Prostate gland (tissue), 2 donors: ENCODE data around the gene GALNT2. TPM values are rescaled to one million over a fixed set of nuclear protein-coding genes. Genes with fewer than 3 reads are reported as not detected.

Experiments
- DNase-seq: peaks from one replicate; pipeline ENCODE4 v3.0.0-alpha.2; 2019; ENCODE audit warnings: low spot score
- H3K27ac ChIP-seq, 2 donors: fragments of 200-600 bp; sonication (generic); 2 replicates each; pipeline ENCODE4 v1.5.1; 2017 to 2019
- H3K27me3 ChIP-seq: fragments of 200-600 bp; sonication (generic); replicated peaks from 2 replicates; pipeline ENCODE4 v1.5.1; 2019; ENCODE audit not compliant: insufficient read depth
- H3K36me3 ChIP-seq, 2 donors: fragments of 200-600 bp; sonication (generic); 1 replicate in 1 of 2; 2 replicates in 1 of 2; pipeline versions ENCODE4 v1.5.1 to v1.8.1; 2017 to 2019
- H3K4me1 ChIP-seq: fragments of 200-600 bp; sonication (generic); replicated peaks from 2 replicates; pipeline ENCODE4 v1.5.1; 2019
- H3K4me3 ChIP-seq, 2 donors: fragments of 200-600 bp; sonication (generic); 2 replicates each; pipeline ENCODE4 v1.5.1; 2017 to 2019
- H3K9me3 ChIP-seq: fragments of 200-600 bp; sonication (generic); 2 replicates; pipeline ENCODE4 v1.5.1; 2017
- POLR2A ChIP-seq: fragments of 450-650 bp; IDR thresholded peaks from one replicate; pipeline ENCODE4 v1.6.1; 2016; ENCODE audit warnings: antibody characterized with exemption, mild to moderate bottlenecking
- POLR2AphosphoS5 ChIP-seq: sonication (generic); formaldehyde crosslinking; IDR thresholded peaks from one replicate; pipeline ENCODE4 v1.6.1; 2017; ENCODE audit warnings: antibody characterized with exemption
- WGBS: methylation state at CpG from one replicate; pipeline ENCODE4 v1.1.5; 2018; 5-methylcytosine and 5-hydroxymethylcytosine counted together
- intact Hi-C: fragments of 100-400 bp; cut with DNase I; formaldehyde crosslinking; loops from one replicate; pipeline ENCODE4 v1.14.2; 2022
- total RNA-seq, 2 donors: library from RNA; depleted of rRNA; stranded (reverse); fragments of >200 nt; gene quantifications; one replicate each; pipeline ENCODE4 v1.1.0, GENCODE V29; 2016
- TF ChIP-seq, protein P1 (sequence below), 4 experiments: fragments of 200-600 bp in 2 of 4; fragments of 450-650 bp in 2 of 4; sonication (generic) in 2 of 4; IDR thresholded peaks; 1 replicate in 3 of 4; 2 replicates in 1 of 4; pipeline ENCODE4 v1.5.1; 2016 to 2019; ENCODE audit warnings: antibody characterized with exemption in 4 of 4, mild to moderate bottlenecking in 2 of 4, moderate library complexity in 2 of 4

GALNT2 gene
- total RNA-seq, 2 donors from 2014 or later, result 34.1 to 125 TPM

GRCh38 chr1:230097370-230097769, 30.3 kb downstream of the GALNT2 start:
- H3K27ac ChIP-seq, result no peak overlapping the region
- WGBS, result 98% methylated on average over 4 of the region's 4 CpGs
- no peaks in the 10 kb centered on the region for H3K9me3 ChIP-seq
- no peak for TF ChIP-seq POLR2A
- TF ChIP-seq POLR2AphosphoS5, result no peak
- TF ChIP-seq, protein P1, sequence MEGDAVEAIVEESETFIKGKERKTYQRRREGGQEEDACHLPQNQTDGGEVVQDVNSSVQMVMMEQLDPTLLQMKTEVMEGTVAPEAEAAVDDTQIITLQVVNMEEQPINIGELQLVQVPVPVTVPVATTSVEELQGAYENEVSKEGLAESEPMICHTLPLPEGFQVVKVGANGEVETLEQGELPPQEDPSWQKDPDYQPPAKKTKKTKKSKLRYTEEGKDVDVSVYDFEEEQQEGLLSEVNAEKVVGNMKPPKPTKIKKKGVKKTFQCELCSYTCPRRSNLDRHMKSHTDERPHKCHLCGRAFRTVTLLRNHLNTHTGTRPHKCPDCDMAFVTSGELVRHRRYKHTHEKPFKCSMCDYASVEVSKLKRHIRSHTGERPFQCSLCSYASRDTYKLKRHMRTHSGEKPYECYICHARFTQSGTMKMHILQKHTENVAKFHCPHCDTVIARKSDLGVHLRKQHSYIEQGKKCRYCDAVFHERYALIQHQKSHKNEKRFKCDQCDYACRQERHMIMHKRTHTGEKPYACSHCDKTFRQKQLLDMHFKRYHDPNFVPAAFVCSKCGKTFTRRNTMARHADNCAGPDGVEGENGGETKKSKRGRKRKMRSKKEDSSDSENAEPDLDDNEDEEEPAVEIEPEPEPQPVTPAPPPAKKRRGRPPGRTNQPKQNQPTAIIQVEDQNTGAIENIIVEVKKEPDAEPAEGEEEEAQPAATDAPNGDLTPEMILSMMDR (IDR thresholded peaks at IDR 0.05), result no peak
- DNase-seq, result no peak
- H3K27me3 ChIP-seq, result no peaks in the 10 kb centered on the region
- no peaks in the 10 kb centered on the region for H3K36me3 ChIP-seq
- no peak overlapping the region for H3K4me3 ChIP-seq
- intact Hi-C loops, result no loop called here
- H3K4me1 ChIP-seq, result no peaks in the 10 kb centered on the region

- Histone ChIP-seq H3K4me1 (no peaks in the 10 kb centered on the region), H3K36me3 (no peaks in the 10 kb centered on the region), H3K9me3 (no peaks in the 10 kb centered on the region), H3K27ac (no peak overlapping the region), H3K27me3 (no peaks in the 10 kb centered on the region), H3K4me3 (no peak overlapping the region)
- WGBS, result 97% methylated on average over 8 of the region's 8 CpGs
- intact Hi-C loops, result no loop called here
- TF ChIP-seq POLR2A (no peak), POLR2AphosphoS5 (no peak)
- TF ChIP-seq, protein P1 (IDR thresholded peaks at IDR 0.05), result no peak
- DNase-seq, result no peak
Observed at GRCh38 chr1:230098723-230099122, 31.7 kb downstream of the GALNT2 start.

GRCh38 chr1:230099465-230099864, 32.4 kb downstream of the GALNT2 start:
- 100% methylated on average over 1 of the region's 1 CpG for WGBS
- no peak for DNase-seq
- TF ChIP-seq, protein P1 (IDR thresholded peaks at IDR 0.05), result no peak
- TF ChIP-seq POLR2A, result no peak
- TF ChIP-seq POLR2AphosphoS5, result no peak
- H3K36me3 ChIP-seq, result no peaks in the 10 kb centered on the region
- H3K27ac ChIP-seq, result no peak overlapping the region
- H3K27me3 ChIP-seq, result no peaks in the 10 kb centered on the region
- intact Hi-C loops, result no loop called here
- H3K9me3 ChIP-seq, result no peaks in the 10 kb centered on the region
- H3K4me3 ChIP-seq, result no peak overlapping the region
- peaks cover 5% of the 10 kb centered on the region for H3K4me1 ChIP-seq

DNA sequence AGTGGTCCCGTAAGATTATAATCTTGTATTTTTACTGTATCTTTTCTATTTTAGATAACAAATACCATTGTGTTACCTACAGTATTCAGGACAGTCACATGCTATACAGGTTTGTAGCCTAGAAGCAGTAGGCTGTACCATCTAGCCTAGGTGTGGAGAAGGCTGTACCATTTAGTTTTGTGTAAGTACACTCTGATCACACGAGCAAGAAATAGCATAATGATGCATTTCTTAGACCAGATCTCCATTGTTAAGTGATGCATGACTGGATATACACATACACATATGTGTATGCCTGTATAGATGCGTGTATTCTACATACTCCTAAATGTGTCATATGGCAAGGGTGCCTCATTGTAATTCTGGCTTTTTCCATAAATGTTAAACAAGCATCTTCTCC, 33.9 kb downstream of the GALNT2 start:
- no peaks in the 10 kb centered on the region for H3K9me3 ChIP-seq
- intact Hi-C loops, result no loop called here
- DNase-seq, result no peak
- WGBS, result 85% methylated on average over 3 of the region's 3 CpGs
- H3K4me1 ChIP-seq, result peaks cover 13% of the 10 kb centered on the region
- TF ChIP-seq POLR2AphosphoS5 (no peak), POLR2A (no peak)
- TF ChIP-seq, protein P1 (IDR thresholded peaks at IDR 0.05), result no peak
- H3K36me3 ChIP-seq, result no peaks in the 10 kb centered on the region
- H3K27ac ChIP-seq, result no peak overlapping the region
- H3K4me3 ChIP-seq, result no peak overlapping the region
- H3K27me3 ChIP-seq, result no peaks in the 10 kb centered on the region

DNA sequence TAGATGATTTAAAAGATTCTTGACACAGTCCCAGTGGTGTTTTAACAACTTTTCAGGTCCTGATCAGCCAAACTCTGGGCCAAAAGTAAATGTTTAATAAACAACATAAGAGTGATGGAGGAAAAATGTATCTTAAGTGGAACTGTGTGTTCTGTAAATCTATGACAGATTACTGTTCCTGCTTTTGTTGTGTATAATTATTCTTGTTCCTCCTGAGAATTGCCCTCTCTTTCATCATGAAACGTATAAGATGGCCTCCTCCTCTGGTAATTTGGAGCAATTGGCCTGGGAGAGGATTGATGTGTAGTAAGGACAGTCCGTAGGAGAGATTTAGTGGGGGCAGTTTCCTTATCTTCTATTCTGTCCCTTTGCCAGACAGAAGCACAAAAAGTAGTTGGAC, 34.5 kb downstream of the GALNT2 start:
- TF ChIP-seq, protein P1 (IDR thresholded peaks at IDR 0.05), result no peak
- TF ChIP-seq POLR2AphosphoS5 (no peak), POLR2A (no peak)
- Histone ChIP-seq H3K4me3 (no peak overlapping the region), H3K27ac (no peak overlapping the region), H3K9me3 (no peaks in the 10 kb centered on the region), H3K27me3 (no peaks in the 10 kb centered on the region), H3K4me1 (peaks cover 13% of the 10 kb centered on the region), H3K36me3 (no peaks in the 10 kb centered on the region)
- intact Hi-C loops, result no loop called here
- no peak for DNase-seq
- WGBS, result 47% methylated on average over 2 of the region's 2 CpGs
